ENCODE data around the gene CEP89. TPM values are rescaled to one million over a fixed set of nuclear protein-coding genes. Genes with fewer than 3 reads are reported as not detected.
"Not testable (repeated sequence)": the region's sequence is repeated elsewhere in the genome, so short reads cannot be mapped to it uniquely, and the experiment has no call there.

CEP89 gene
- polyA plus RNA-seq, 1 experiment: 18.3 TPM

DNA sequence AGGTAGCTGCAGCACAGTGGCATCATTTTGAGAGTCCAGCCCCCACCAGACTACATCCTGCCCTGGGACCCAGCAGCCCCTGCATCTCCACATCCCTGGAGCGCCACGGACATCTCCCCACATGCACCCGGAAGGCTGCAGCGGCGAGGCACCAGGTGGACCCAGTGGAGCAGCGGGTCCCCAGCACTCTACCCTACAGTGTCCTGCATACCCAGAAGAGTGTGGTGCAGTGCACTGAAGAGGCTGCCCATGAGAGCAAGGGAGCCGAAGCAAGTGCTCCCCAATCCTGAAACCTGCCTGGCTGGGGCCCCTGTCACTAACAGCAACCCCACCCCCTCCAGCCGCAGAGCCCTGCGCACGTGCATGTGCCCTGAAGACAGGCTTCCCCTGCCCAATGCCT lies 80.9 kb downstream of the CEP89 start:
- TF ChIP-seq, protein P1, sequence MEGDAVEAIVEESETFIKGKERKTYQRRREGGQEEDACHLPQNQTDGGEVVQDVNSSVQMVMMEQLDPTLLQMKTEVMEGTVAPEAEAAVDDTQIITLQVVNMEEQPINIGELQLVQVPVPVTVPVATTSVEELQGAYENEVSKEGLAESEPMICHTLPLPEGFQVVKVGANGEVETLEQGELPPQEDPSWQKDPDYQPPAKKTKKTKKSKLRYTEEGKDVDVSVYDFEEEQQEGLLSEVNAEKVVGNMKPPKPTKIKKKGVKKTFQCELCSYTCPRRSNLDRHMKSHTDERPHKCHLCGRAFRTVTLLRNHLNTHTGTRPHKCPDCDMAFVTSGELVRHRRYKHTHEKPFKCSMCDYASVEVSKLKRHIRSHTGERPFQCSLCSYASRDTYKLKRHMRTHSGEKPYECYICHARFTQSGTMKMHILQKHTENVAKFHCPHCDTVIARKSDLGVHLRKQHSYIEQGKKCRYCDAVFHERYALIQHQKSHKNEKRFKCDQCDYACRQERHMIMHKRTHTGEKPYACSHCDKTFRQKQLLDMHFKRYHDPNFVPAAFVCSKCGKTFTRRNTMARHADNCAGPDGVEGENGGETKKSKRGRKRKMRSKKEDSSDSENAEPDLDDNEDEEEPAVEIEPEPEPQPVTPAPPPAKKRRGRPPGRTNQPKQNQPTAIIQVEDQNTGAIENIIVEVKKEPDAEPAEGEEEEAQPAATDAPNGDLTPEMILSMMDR (IDR thresholded peaks at IDR 0.05; ENCODE audit: insufficient read depth, low read depth, low read length): no peak
- Histone ChIP-seq H3K4me3 (ENCODE audit: low read depth, low read length) (no peak overlapping the region), H3K27me3 (ENCODE audit: control insufficient read depth, insufficient read depth, low read length) (no peaks in the 10 kb centered on the region), H3K36me3 (ENCODE audit: control insufficient read depth, insufficient read depth, low read length) (no peaks in the 10 kb centered on the region; the same call in 1 of the 2 replicates)
- ChIA-PET CTCF (no interaction called here), POLR2A (no interaction called here)
- DNase-seq (ENCODE audit: low read depth): no peak

DNA sequence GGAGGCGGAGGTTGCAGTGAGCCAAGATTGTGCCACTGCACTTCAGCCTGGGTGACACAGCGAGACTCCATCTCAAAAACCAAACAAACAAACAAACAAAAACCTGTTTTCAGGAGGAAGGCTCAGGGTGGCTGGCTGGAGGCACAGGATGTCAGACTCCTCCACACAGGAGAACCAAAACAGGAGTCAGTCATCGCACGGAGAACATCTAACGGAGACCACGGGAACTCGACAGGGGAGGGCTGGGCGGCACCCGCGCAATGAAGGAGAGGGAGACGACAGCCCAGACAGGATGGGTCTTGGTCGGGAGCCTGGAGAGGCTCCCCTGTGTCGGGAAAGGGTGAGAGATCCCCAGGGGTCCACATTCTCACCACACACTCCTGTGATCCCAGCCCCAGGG lies 81.4 kb downstream of the CEP89 start:
- DNase-seq (ENCODE audit: low read depth): no peak
- no peaks in the 10 kb centered on the region for H3K27me3 ChIP-seq (ENCODE audit: control insufficient read depth, insufficient read depth, low read length)
- ChIA-PET POLR2A (no interaction called here), CTCF (no interaction called here)
- no peak overlapping the region for H3K4me3 ChIP-seq (ENCODE audit: low read depth, low read length)
- no peaks in the 10 kb centered on the region; the same call in 1 of the 2 replicates for H3K36me3 ChIP-seq (ENCODE audit: control insufficient read depth, insufficient read depth, low read length)
- TF ChIP-seq, protein P1 (IDR thresholded peaks at IDR 0.05; ENCODE audit: insufficient read depth, low read depth, low read length): no peak

DNA sequence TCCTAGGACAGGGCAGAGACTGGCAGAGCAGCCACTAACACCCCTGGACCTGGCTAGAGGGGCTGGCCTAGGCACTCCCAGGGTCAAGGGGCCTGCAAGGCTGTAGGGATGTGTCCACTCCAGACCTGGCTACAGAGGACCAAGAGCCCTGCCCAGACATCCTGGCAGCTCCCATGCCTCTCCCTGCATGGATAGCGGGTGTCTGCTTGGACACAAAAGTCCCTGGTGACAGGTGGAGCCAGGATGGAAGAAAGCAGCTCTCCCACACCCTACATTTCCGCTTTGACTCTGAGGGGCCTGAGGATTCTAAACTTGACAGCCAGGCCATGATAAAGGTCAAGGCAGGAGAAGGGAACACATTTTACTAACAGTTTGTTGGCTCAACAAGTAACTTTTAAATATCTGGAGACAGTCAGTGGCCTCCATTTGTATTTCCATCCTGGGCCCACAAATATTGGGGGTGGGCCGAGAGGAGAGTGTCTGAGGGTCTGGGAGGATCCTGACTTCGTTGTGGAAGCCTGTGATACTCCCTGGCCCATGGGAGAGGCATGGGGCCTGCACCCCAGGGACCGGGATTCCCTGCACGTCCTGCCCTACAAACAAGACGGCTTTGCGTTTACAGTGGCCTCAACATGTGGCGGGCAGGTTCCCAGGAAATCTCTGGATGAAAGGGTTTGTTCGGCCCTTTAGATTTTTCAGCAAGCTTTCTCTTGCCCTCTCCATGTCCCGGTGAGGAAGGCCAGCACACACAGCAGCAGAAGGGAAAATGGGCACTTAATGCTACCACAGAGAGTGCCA lies 82.4 kb downstream of the CEP89 start:
- TF ChIP-seq, protein P1 (IDR thresholded peaks at IDR 0.05; ENCODE audit: insufficient read depth, low read depth, low read length): no peak
- ChIA-PET CTCF (interaction anchor here (0.8 kb wide), 1 partner anchor 14 kb away, joined by 3 read pairs; no protein-coding TSS in a partner anchor), POLR2A (no interaction called here)
- no peak for DNase-seq (ENCODE audit: low read depth)
- Histone ChIP-seq H3K4me3 (ENCODE audit: low read depth, low read length) (no peak overlapping the region), H3K36me3 (ENCODE audit: control insufficient read depth, insufficient read depth, low read length) (no peaks in the 10 kb centered on the region; the same call in 1 of the 2 replicates), H3K27me3 (ENCODE audit: control insufficient read depth, insufficient read depth, low read length) (no peaks in the 10 kb centered on the region)

DNA sequence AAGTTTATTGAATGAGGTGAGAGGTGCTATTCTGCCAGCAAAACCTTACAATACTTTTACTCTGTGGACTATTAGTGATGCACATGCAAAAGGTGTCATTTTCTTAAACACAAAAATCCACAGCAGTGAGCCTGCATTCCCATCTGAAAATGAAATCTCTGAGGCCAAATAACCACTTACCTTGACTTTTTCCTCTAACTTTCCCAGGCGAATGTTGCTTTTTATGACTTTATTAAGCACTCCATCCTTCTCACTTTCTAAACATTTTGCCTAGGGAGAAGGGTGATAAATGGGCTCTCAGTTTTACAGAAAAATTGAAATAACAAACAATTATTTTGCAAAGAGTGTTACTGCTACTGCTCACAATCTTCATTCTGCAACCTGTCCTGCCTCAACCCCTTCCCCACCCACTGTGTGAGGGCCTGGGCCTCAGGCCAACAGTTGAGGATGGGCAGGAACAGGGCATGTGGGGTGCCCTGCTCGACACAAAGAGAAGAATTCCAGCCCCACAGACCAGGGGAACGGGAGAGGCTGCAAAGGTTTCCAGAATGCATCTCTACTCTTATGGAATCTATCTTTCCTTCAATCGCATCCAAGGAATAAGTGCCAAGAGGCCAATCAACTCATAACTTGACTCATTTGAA lies 84.1 kb downstream of the CEP89 start:
- Histone ChIP-seq H3K27me3 (ENCODE audit: control insufficient read depth, insufficient read depth, low read length) (no peaks in the 10 kb centered on the region), H3K4me3 (ENCODE audit: low read depth, low read length) (no peak overlapping the region), H3K36me3 (ENCODE audit: control insufficient read depth, insufficient read depth, low read length) (no peaks in the 10 kb centered on the region; the same call in 1 of the 2 replicates)
- no peak for DNase-seq (ENCODE audit: low read depth)
- ChIA-PET POLR2A (no interaction called here), CTCF (no interaction called here)
- TF ChIP-seq, protein P1 (IDR thresholded peaks at IDR 0.05; ENCODE audit: insufficient read depth, low read depth, low read length): no peak

DNA sequence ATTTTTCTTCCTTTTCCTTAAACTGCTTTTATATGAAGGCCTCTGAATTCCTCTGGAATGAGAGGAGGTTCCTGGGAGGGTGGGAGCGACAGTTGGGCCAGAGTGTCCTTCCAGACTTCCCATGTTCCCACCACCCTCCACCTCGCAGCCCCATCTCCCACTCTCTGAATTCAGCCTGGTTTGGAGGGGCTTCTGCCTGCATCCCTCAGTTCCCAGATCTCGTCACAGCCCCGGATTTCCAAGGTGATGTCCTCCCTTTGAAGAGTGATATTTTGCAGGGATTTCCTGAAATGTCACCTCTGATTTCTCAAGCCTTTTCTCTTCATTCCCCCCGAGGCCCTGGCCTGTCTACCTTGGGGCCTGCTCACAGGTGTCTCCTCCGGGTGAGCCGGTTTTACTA lies 85.5 kb downstream of the CEP89 start:
- Histone ChIP-seq H3K4me3 (ENCODE audit: low read depth, low read length) (no peak overlapping the region), H3K27me3 (ENCODE audit: control insufficient read depth, insufficient read depth, low read length) (no peaks in the 10 kb centered on the region), H3K36me3 (ENCODE audit: control insufficient read depth, insufficient read depth, low read length) (no peaks in the 10 kb centered on the region; the same call in 1 of the 2 replicates)
- no peak for DNase-seq (ENCODE audit: low read depth)
- TF ChIP-seq, protein P1 (IDR thresholded peaks at IDR 0.05; ENCODE audit: insufficient read depth, low read depth, low read length): no peak
- ChIA-PET CTCF (no interaction called here), POLR2A (no interaction called here)

DNA sequence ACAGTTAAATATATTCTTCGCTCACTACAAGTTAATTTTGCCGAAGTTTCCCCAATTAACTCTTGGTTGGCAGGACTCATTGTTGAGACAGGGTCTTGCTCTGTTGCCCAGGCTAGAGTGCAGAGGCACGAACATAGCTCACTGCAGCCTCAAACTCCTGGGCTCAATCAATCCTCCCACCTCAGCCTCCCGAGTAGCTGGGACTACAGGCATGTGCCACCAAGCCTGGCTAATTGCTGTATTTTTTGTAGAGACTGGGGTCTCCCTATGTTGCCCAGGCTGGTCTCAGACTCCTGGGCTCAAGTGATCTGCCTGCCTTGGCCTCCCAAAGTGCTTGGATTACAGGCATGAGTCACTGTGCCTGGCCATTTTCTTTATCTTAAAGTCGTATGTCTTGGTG lies 86.5 kb downstream of the CEP89 start:
- H3K27me3 ChIP-seq (ENCODE audit: control insufficient read depth, insufficient read depth, low read length); DNase-seq (ENCODE audit: low read depth); H3K36me3 ChIP-seq (ENCODE audit: control insufficient read depth, insufficient read depth, low read length); CTCF ChIA-PET; POLR2A ChIA-PET; H3K4me3 ChIP-seq (ENCODE audit: low read depth, low read length): not testable (repeated sequence)

Measured in BJ (cell line).